ENCODE data around the gene ARHGEF9. TPM values are rescaled to one million over a fixed set of nuclear protein-coding genes. Genes with fewer than 3 reads are reported as not detected.

ARHGEF9 gene
- total RNA-seq, 4 donors from 2014 or later = 7.2 to 25.2 (median 12.0) TPM

- intact Hi-C loops (cut with DNase I) = no loop called here
- Histone ChIP-seq H3K4me3 (no peak overlapping the region), H3K36me3 (no peaks in the 10 kb centered on the region), H3K4me1 (no peaks in the 10 kb centered on the region), H3K9me3 (peaks cover 0 to 11% (median 6%) of the 10 kb centered on the region in 3 donors), H3K27me3 (no peaks in the 10 kb centered on the region), H3K27ac (no peak overlapping the region)
- no peak for DNase-seq
- TF ChIP-seq POLR2A (IDR thresholded peaks at IDR 0.05) (no peak), CTCF (IDR thresholded peaks at IDR 0.05) (no peak)
- 66 to 72% methylated on average over 4 of the region's 4 CpGs for WGBS, 2 donors
Observed at GRCh38 chrX:63765712-63766111, 19.3 kb downstream of the ARHGEF9 start.

- DNase-seq = no peak
- no peaks in the 10 kb centered on the region for H3K27me3 ChIP-seq
- intact Hi-C loops (cut with DNase I) = no loop called here
- no peaks in the 10 kb centered on the region for H3K4me1 ChIP-seq
- no peak for TF ChIP-seq CTCF (IDR thresholded peaks at IDR 0.05)
- no peaks in the 10 kb centered on the region for H3K36me3 ChIP-seq
- no peak overlapping the region for H3K4me3 ChIP-seq
- peaks cover 0 to 11% (median 6%) of the 10 kb centered on the region in 3 donors for H3K9me3 ChIP-seq
- 36 to 43% methylated on average over 1 of the region's 1 CpG for WGBS, 2 donors
- no peak overlapping the region for H3K27ac ChIP-seq
Observed at GRCh38 chrX:63764946-63765345, 20.1 kb downstream of the ARHGEF9 start.

DNA sequence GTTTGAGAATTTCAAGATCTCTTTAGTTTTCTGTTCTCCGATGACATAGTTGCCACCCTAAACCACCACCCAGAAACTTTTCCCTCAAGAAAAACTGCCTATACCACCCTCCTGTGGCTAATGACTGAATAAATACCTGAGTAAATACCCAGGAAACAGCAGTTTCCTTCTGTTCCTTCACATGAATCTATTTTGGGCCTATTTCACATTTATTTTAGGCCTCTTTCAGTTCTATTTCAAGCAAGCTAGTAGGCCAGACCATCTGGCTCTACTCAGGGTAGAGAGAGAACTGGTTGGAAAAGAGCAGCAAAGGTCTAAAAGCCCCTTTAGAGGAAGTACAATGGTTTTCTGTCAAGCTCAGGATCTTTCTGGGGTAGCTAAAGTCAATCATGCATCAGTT, 23.4 kb downstream of the ARHGEF9 start:
- 43 to 67% methylated on average over 1 of the region's 1 CpG for whole genome bisulfite sequencing, 2 donors
- Histone ChIP-seq H3K36me3 (no peaks in the 10 kb centered on the region), H3K27me3 (no peaks in the 10 kb centered on the region), H3K4me3 (no peak overlapping the region), H3K9me3 (no peaks in the 10 kb centered on the region), H3K4me1 (no peaks in the 10 kb centered on the region), H3K27ac (no peak overlapping the region)
- intact Hi-C loops (cut with DNase I) = no loop called here
- DNase-seq = no peak
- no peak for TF ChIP-seq POLR2A (IDR thresholded peaks at IDR 0.05)
- TF ChIP-seq CTCF (IDR thresholded peaks at IDR 0.05) = no peak

DNA sequence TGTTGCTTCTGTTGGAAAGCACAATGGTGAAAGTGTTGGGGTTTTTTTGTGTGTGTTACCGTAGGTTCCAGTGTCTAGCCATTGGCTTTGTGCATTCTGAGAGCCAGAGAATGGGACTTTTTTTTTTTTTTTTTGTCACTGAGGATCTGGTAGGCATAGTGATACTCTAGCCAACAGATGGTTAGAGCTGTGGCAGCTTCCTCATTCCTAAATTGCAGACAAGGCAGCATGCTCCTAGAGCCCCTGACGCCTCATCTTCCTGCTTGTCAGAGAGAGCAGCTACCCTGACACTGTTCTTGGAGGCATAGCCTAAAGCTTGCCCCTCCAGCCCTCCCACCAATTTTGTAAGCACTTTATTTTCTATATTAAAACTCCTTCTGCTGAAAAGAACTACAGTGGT, 27.0 kb downstream of the ARHGEF9 start:
- intact Hi-C loops (cut with DNase I) = no loop called here
- Histone ChIP-seq H3K4me3 (no peak overlapping the region), H3K27me3 (no peaks in the 10 kb centered on the region), H3K27ac (no peak overlapping the region), H3K36me3 (no peaks in the 10 kb centered on the region), H3K4me1 (peaks cover 0 to 9% (median 0%) of the 10 kb centered on the region in 3 donors), H3K9me3 (no peaks in the 10 kb centered on the region)
- DNase-seq = no peak
- TF ChIP-seq CTCF (IDR thresholded peaks at IDR 0.05) (no peak), POLR2A (IDR thresholded peaks at IDR 0.05) (no peak)
- 66 to 83% methylated on average over 2 of the region's 2 CpGs for WGBS, 2 donors

- H3K4me1 ChIP-seq = peaks cover 0 to 29% (median 5%) of the 10 kb centered on the region in 3 donors
- intact Hi-C loops (cut with DNase I) = no loop called here
- TF ChIP-seq CTCF (IDR thresholded peaks at IDR 0.05) (no peak), POLR2A (IDR thresholded peaks at IDR 0.05) (no peak)
- no peaks in the 10 kb centered on the region for H3K27me3 ChIP-seq
- peak overlapping the region in 1 of 4 donors; percentile 71 for H3K4me3 ChIP-seq
- WGBS, 2 donors = 56% methylated on average over 1 of the region's 1 CpG; no CpG with 5 or more reads in 1 of the 2 donors
- DNase-seq = no peak
- H3K27ac ChIP-seq = peak overlapping the region in 2 of 4 donors; percentile 92 to 94
- H3K36me3 ChIP-seq = no peaks in the 10 kb centered on the region
- no peaks in the 10 kb centered on the region for H3K9me3 ChIP-seq
Observed at GRCh38 chrX:63755892-63756291, 29.1 kb downstream of the ARHGEF9 start.
